GM12878 (cell line): ENCODE data around the gene GHITM. TPM values are rescaled to one million over a fixed set of nuclear protein-coding genes. Genes with fewer than 3 reads are reported as not detected.
A peak's percentile ranks its signal among the peaks of the same experiment; 100 is the strongest.

ENCODE experiments used
- ATAC-seq: fragments of 200-7000 bp; cut with Tn5 transposase; 3 replicates; pipeline ENCODE4 v1.9.1; 2020; ENCODE audit warnings: mild to moderate bottlenecking, moderate library complexity
- BruUV-seq: library from RNA; stranded (reverse); fragments of 400-500 nt; replicated peaks from 2 replicates; lab custom pipeline; 2021; lab: Mats Ljungman, UMichigan
- CTCF ChIA-PET: fragments of 300-600 bp; sonication (Branson Sonifier 250); formaldehyde crosslinking; extraction: SDS; loops from one replicate; lab custom pipeline; 2021; ENCODE audit warnings: inconsistent platforms; lab: Yijun Ruan, JAX
- POLR2A ChIA-PET: fragments of 350-600 bp; formaldehyde crosslinking; extraction: SDS; loops from one replicate; lab custom pipeline; 2021; ENCODE audit warnings: inconsistent platforms; lab: Charles Lee
- RAD21 ChIA-PET: fragments of 300-600 bp; sonication (Branson Sonifier 250); formaldehyde crosslinking; loops from one replicate; lab custom pipeline; 2023; ENCODE audit warnings: antibody characterized with exemption; ENCODE audit not compliant: unreplicated experiment; lab: Charles Lee
- SMC1A ChIA-PET: fragments of 300-600 bp; sonication (Branson Sonifier 250); formaldehyde crosslinking; loops from one replicate; lab custom pipeline; 2023; ENCODE audit not compliant: unreplicated experiment, uncharacterized antibody; lab: Charles Lee
- DNase-seq: peaks from one replicate; pipeline ENCODE4 v3.0.0-alpha.2; 2011; ENCODE audit warnings: low read depth, low spot score
- FAIRE-seq: peaks from 3 replicates; lab custom pipeline; 2011; peaks lifted over from hg19 to GRCh38; lab: Jason Lieb, UNC
- H2AFZ ChIP-seq: 2 replicates; pipeline ENCODE4 v1.6.0; 2011; ENCODE audit warnings: low read depth, low read length, control low read depth; ENCODE audit not compliant: control insufficient read depth
- H3K27ac ChIP-seq: 2 replicates; pipeline ENCODE4 v1.5.1; 2011; ENCODE audit warnings: control low read depth; ENCODE audit not compliant: control insufficient read depth, insufficient read depth
- H3K27me3 ChIP-seq, 2 experiments: replicated peaks in 1 of 2; 2 replicates each; pipeline versions ENCODE4 v1.6.0 to v1.6.1; 2011; ENCODE audit warnings: low read length in 1 of 2; ENCODE audit not compliant: control insufficient read depth in 2 of 2, insufficient read depth in 2 of 2
- H3K36me3 ChIP-seq, 2 experiments: 2 replicates each; pipeline ENCODE4 v1.5.1; 2011; ENCODE audit warnings: low read length in 1 of 2; ENCODE audit not compliant: control insufficient read depth in 2 of 2, insufficient read depth in 2 of 2
- H3K4me1 ChIP-seq: 2 replicates; pipeline ENCODE4 v1.6.1; 2011; ENCODE audit warnings: mild to moderate bottlenecking, low read length, moderate library complexity, mixed read lengths; ENCODE audit not compliant: control insufficient read depth, insufficient read depth
- H3K4me2 ChIP-seq: 2 replicates; pipeline ENCODE4 v1.6.0; 2011; ENCODE audit warnings: control low read depth; ENCODE audit not compliant: control insufficient read depth, insufficient read depth
- H3K4me3 ChIP-seq: fragments of 200-600 bp; sonication (generic); 2 replicates; pipeline ENCODE4 v1.5.1; 2016
- H3K79me2 ChIP-seq: 2 replicates; pipeline ENCODE4 v1.6.0; 2011; ENCODE audit warnings: low read length; ENCODE audit not compliant: control insufficient read depth, insufficient read depth
- H3K9ac ChIP-seq: 2 replicates; pipeline ENCODE4 v1.8.0; 2011; ENCODE audit warnings: low read length, control low read depth, mixed read lengths; ENCODE audit not compliant: control insufficient read depth, insufficient read depth
- H3K9me3 ChIP-seq: replicated peaks from 3 replicates; pipeline ENCODE4 v1.5.1; 2011; ENCODE audit warnings: mild to moderate bottlenecking, low read length; ENCODE audit not compliant: control insufficient read depth, insufficient read depth
- H4K20me1 ChIP-seq: 2 replicates; pipeline ENCODE4 v1.6.0; 2011; ENCODE audit not compliant: control insufficient read depth, insufficient read depth
- EP300 ChIP-seq, 2 experiments: fragments of 150-350 bp in 1 of 2; IDR thresholded peaks; 2 replicates each; pipeline ENCODE4 v1.6.1; 2011 to 2012; ENCODE audit warnings: low read depth in 2 of 2, low read length in 2 of 2, borderline replicate concordance in 1 of 2, improper control_type of control experiment in 1 of 2, inconsistent platforms in 1 of 2; ENCODE audit not compliant: control insufficient read depth in 1 of 2
- ESRRA ChIP-seq: IDR thresholded peaks from 2 replicates; pipeline ENCODE4 v1.6.1; 2012; ENCODE audit warnings: mild to moderate bottlenecking, low read length, improper control_type of control experiment
- FOS ChIP-seq: IDR thresholded peaks from 3 replicates; pipeline ENCODE4 v1.6.1; 2011; ENCODE audit warnings: borderline replicate concordance; ENCODE audit not compliant: insufficient read length; ENCODE audit errors: extremely low read depth
- GATAD2B ChIP-seq: fragments of 450-650 bp; conservative IDR thresholded peaks from 2 replicates; pipeline ENCODE4 v1.6.1; 2017; ENCODE audit warnings: low read depth, mild to moderate bottlenecking, moderate library complexity
- NFXL1 ChIP-seq: fragments of 450-650 bp; IDR thresholded peaks from 2 replicates; pipeline ENCODE4 v1.6.1; 2017; ENCODE audit warnings: antibody characterized with exemption, mild to moderate bottlenecking, borderline replicate concordance
- NFYB ChIP-seq: IDR thresholded peaks from 2 replicates; pipeline ENCODE4 v1.6.1; 2011; ENCODE audit warnings: low read depth, mild to moderate bottlenecking, low read length, improper control_type of control experiment, moderate library complexity; ENCODE audit not compliant: insufficient read depth
- POLR2AphosphoS2 ChIP-seq: IDR thresholded peaks from 2 replicates; pipeline ENCODE4 v1.6.1; 2011; ENCODE audit warnings: low read depth, mild to moderate bottlenecking, low read length, improper control_type of control experiment, moderate library complexity
- SKIL ChIP-seq: fragments of 450-650 bp; IDR thresholded peaks from 2 replicates; pipeline ENCODE4 v1.6.1; 2017; ENCODE audit warnings: mild to moderate bottlenecking, low read depth, inconsistent platforms; ENCODE audit not compliant: poor library complexity, severe bottlenecking
- ZNF274 ChIP-seq: IDR thresholded peaks from one replicate; pipeline ENCODE4 v1.8.0; 2011; ENCODE audit not compliant: insufficient read length, insufficient read depth
- WGBS: methylation state at CpG from one replicate; pipeline ENCODE4 v1.1.6; 2016; ENCODE audit warnings: low lambda C conversion rate; ENCODE audit not compliant: insufficient replicate concordance, insufficient coverage; ENCODE audit errors: missing lambda C conversion rate; 5-methylcytosine and 5-hydroxymethylcytosine counted together
- in situ Hi-C: fragments of 300-500 bp; cut with MboI; formaldehyde crosslinking; loops from 9 replicates; pipeline ENCODE4 v1.14.3; 2018; ENCODE audit warnings: mixed read lengths
- intact Hi-C: fragments of 100-400 bp; cut with micrococcal nuclease; formaldehyde crosslinking; loops from one replicate; pipeline ENCODE4 v1.14.2; 2022; ENCODE audit not compliant: unreplicated experiment
- polyA plus RNA-seq, 11 experiments: library from polyadenylated mRNA; depleted of rRNA in 4 of 11; unstranded in 6 of 11; stranded (reverse) in 5 of 11; fragments of >200 nt; fragmentation: Nextera tagmentation in 4 of 11; fragmentation: Illumina TruSeq in 1 of 11; extraction: Ambion mirVana in 4 of 11; extraction: Trizol in 1 of 11; gene quantifications; 1 replicate in 1 of 11; 2 replicates in 10 of 11; pipeline versions ENCODE4 v1.2.1 to v1.2.3, GENCODE V29; 2011 to 2016; ENCODE audit warnings: inconsistent platforms in 2 of 11, missing spikeins in 2 of 11, low read depth in 1 of 11
- total RNA-seq, 4 experiments: library from RNA; depleted of rRNA in 3 of 4; stranded (reverse); fragments of >200 nt in 3 of 4; fragmentation: Illumina TruSeq in 1 of 4; extraction: Trizol in 1 of 4; gene quantifications; 2 replicates each; pipeline versions ENCODE4 v1.2.1 to v1.2.3, GENCODE V29; 2013 to 2021

GHITM gene
- total and polyA plus RNA-seq, 10 of the 15 experiments (the other 5 are each of a cell fraction or from before 2014, with no cell fraction given): 120 to 501 (median 209) TPM

- intact Hi-C loops: no loop called here
- Histone ChIP-seq H2AFZ (no peak overlapping the region), H3K27me3 (peaks cover 18 to 29% of the 10 kb centered on the region in 2 experiments), H3K4me3 (peak overlapping the region; percentile 51; the same call in 1 of the 2 replicates), H4K20me1 (peaks cover 2% of the 10 kb centered on the region), H3K9ac (no peak overlapping the region), H3K79me2 (no peaks in the 10 kb centered on the region), H3K9me3 (no peaks in the 10 kb centered on the region), H3K27ac (no peak overlapping the region), H3K4me1 (peaks cover 3% of the 10 kb centered on the region), H3K36me3 (no peaks in the 10 kb centered on the region), H3K4me2 (peak overlapping the region; percentile 84)
- no peak for TF ChIP-seq EP300 (IDR thresholded peaks at IDR 0.05; ENCODE audit: borderline replicate concordance in 1 of 2, control insufficient read depth in 1 of 2, low read depth in 2 of 2, low read length in 2 of 2)
- TF ChIP-seq GATAD2B: no peak
- no peak for TF ChIP-seq ZNF274
- no peak for TF ChIP-seq POLR2AphosphoS2
- TF ChIP-seq ESRRA: no peak
- TF ChIP-seq SKIL: no peak
- TF ChIP-seq NFXL1: no peak
- TF ChIP-seq NFYB: no peak
- no peak for TF ChIP-seq FOS
- 70% methylated on average over 37 of the region's 43 CpGs for WGBS
- BruUV-seq: no TSS peak
- DNase-seq (no peak), FAIRE-seq (no peak), ATAC-seq (peak; percentile 23)
- CTCF ChIA-PET: interaction anchor here (28.3 kb wide), 1 partner anchor 37 kb away, joined by 788 read pairs; no protein-coding TSS in a partner anchor
- POLR2A ChIA-PET: no interaction called here
- in situ Hi-C loops: loop anchor here (5.0 kb wide), 1 partner anchor 33 kb away; no protein-coding TSS in a partner anchor
- RAD21 ChIA-PET: no interaction called here
- SMC1A ChIA-PET: interaction anchor here (0.9 kb wide), 1 partner anchor 47 kb away, joined by 3 read pairs; no protein-coding TSS in a partner anchor
Observed at GRCh38 chr10:84195044-84195830, 55.9 kb downstream of the GHITM start.
